ENCODE data around the gene MICU1.

GRCh38 chr10:72574636-72575035 lies 51.2 kb downstream of the MICU1 start:
- TF ChIP-seq TAF1 (IDR thresholded peaks at IDR 0.05; ENCODE audit: borderline replicate concordance, low read depth, low read length) (no peak), POLR2A (IDR thresholded peaks at IDR 0.05; ENCODE audit: low read depth, low read length) (no peak), POLR2AphosphoS5 (IDR thresholded peaks at IDR 0.05; ENCODE audit: low read depth, low read length) (no peak)
